Measurements from ENCODE around the gene SYNGR3.

DNA sequence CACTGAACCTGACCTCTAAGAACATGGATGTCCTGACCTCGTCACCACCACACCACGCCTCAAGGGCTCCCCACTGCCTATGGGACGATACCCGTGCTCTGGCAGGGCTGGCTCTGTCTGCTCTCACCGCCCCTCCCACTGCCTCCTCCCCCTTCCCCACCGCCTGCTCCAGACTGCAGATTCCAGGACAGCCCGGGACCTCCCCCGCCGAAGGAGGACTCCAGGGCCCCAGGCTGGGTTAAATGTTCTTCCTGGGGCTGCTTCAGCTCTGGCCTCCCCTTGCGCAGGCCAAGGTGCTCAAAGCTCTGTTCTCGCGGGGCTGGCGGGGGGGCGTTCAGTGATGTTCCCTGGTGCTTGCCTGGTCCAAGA lies 32.9 kb downstream of the SYNGR3 start:
- TF ChIP-seq, protein P1, sequence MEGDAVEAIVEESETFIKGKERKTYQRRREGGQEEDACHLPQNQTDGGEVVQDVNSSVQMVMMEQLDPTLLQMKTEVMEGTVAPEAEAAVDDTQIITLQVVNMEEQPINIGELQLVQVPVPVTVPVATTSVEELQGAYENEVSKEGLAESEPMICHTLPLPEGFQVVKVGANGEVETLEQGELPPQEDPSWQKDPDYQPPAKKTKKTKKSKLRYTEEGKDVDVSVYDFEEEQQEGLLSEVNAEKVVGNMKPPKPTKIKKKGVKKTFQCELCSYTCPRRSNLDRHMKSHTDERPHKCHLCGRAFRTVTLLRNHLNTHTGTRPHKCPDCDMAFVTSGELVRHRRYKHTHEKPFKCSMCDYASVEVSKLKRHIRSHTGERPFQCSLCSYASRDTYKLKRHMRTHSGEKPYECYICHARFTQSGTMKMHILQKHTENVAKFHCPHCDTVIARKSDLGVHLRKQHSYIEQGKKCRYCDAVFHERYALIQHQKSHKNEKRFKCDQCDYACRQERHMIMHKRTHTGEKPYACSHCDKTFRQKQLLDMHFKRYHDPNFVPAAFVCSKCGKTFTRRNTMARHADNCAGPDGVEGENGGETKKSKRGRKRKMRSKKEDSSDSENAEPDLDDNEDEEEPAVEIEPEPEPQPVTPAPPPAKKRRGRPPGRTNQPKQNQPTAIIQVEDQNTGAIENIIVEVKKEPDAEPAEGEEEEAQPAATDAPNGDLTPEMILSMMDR (IDR thresholded peaks at IDR 0.05) = 0 out of 2 replicates have a peak, but pooled peaks have one; percentile 50
- TF ChIP-seq POLR2AphosphoS5 (IDR thresholded peaks at IDR 0.05; ENCODE audit: low read depth, low read length) (no peak), TCF7L2 (IDR thresholded peaks at IDR 0.05; ENCODE audit: low read depth, low read length) (no peak)
- TF ChIP-seq, protein P2, sequence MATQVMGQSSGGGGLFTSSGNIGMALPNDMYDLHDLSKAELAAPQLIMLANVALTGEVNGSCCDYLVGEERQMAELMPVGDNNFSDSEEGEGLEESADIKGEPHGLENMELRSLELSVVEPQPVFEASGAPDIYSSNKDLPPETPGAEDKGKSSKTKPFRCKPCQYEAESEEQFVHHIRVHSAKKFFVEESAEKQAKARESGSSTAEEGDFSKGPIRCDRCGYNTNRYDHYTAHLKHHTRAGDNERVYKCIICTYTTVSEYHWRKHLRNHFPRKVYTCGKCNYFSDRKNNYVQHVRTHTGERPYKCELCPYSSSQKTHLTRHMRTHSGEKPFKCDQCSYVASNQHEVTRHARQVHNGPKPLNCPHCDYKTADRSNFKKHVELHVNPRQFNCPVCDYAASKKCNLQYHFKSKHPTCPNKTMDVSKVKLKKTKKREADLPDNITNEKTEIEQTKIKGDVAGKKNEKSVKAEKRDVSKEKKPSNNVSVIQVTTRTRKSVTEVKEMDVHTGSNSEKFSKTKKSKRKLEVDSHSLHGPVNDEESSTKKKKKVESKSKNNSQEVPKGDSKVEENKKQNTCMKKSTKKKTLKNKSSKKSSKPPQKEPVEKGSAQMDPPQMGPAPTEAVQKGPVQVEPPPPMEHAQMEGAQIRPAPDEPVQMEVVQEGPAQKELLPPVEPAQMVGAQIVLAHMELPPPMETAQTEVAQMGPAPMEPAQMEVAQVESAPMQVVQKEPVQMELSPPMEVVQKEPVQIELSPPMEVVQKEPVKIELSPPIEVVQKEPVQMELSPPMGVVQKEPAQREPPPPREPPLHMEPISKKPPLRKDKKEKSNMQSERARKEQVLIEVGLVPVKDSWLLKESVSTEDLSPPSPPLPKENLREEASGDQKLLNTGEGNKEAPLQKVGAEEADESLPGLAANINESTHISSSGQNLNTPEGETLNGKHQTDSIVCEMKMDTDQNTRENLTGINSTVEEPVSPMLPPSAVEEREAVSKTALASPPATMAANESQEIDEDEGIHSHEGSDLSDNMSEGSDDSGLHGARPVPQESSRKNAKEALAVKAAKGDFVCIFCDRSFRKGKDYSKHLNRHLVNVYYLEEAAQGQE (IDR thresholded peaks at IDR 0.05; ENCODE audit: insufficient read depth in 1 of 2, low read depth in 2 of 2, low read length in 1 of 2) = no peak
